GM12801 (cell line): ENCODE measurements around the gene XXYLT1.

Source experiments
- CTCF ChIP-seq: IDR thresholded peaks from one replicate; pipeline ENCODE4 v1.5.1; 2011; ENCODE audit warnings: control low read depth; ENCODE audit not compliant: insufficient read length; ENCODE audit errors: extremely low read depth

Gene XXYLT1

GRCh38 chr3:195023989-195024388 is 247.0 kb downstream of the XXYLT1 start:
- no peak for TF ChIP-seq CTCF

DNA sequence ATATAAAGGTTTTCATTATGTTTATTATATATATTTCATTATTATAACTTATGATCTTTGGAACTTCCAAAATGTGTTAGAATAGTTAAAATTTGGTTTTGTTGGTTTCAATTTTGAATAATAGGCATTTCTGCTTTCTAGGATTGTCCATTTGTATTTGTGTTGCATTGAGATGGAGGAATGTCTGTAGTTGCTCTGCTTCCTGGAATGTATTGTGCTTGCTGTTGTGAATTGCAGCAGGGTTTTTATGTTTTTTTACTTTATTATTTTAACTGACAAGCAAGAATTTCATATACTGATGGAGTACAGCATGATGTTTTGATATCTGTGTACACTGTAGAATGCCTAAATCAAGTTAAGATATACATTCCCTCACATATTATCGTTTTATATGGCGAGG is 247.4 kb downstream of the XXYLT1 start:
- no peak for TF ChIP-seq CTCF

DNA sequence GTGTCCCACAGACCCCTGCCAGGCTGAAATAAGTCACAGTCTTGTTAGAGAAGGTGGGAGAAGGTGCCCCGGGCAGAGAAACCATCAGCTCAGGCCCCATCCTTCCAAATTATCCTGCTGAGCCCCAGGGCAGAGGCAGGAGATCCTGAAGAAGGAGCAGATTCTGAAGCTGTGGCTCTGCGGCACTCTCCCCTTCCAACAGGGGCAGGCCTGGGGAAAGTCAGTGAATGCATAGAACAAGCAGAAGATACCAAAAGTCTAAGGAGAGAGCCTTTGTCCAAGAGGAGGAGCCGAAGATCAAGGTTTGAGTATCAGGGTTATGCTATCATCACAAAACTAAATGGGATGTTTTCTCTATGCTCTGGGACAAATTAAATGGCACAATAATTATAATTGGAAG is 249.3 kb downstream of the XXYLT1 start:
- no peak for TF ChIP-seq CTCF

GRCh38 chr3:195020921-195021320 is 250.0 kb downstream of the XXYLT1 start:
- TF ChIP-seq CTCF, result no peak

- no peak for TF ChIP-seq CTCF
These were observed 250.8 kb downstream of the XXYLT1 start for GRCh38 chr3:195020185-195020584.

- no peak for TF ChIP-seq CTCF
These were observed 251.6 kb downstream of the XXYLT1 start for GRCh38 chr3:195019335-195019734.
